Chondrocyte (in vitro differentiated cells): ENCODE measurements around the gene PNLDC1. TPM values are rescaled to one million over a fixed set of nuclear protein-coding genes. Genes with fewer than 3 reads are reported as not detected.
"Not testable (repeated sequence)": the region's sequence is repeated elsewhere in the genome, so short reads cannot be mapped to it uniquely, and the experiment has no call there.

Experiments used
- DNase-seq: peaks from one replicate; pipeline ENCODE4 v3.0.0; 2021; ENCODE audit warnings: mixed read lengths, low spot score
- H3K27ac Mint-ChIP-seq: one replicate; pipeline ENCODE4 v1.8.0; 2021; ENCODE audit warnings: mild to moderate bottlenecking, moderate library complexity, mixed read lengths; ENCODE audit not compliant: unreplicated experiment
- H3K27me3 Mint-ChIP-seq: 2 replicates; pipeline ENCODE4 v1.8.0; 2021; ENCODE audit warnings: low read depth, mixed read lengths
- H3K36me3 Mint-ChIP-seq: 2 replicates; pipeline ENCODE4 v1.8.0; 2021; ENCODE audit warnings: low read depth, mixed read lengths
- H3K4me1 Mint-ChIP-seq: 2 replicates; pipeline ENCODE4 v1.8.0; 2021; ENCODE audit warnings: low read depth, mild to moderate bottlenecking, mixed read lengths
- H3K4me3 Mint-ChIP-seq: one replicate; pipeline ENCODE4 v1.8.0; 2021; ENCODE audit warnings: mild to moderate bottlenecking, moderate library complexity, mixed read lengths; ENCODE audit not compliant: unreplicated experiment
- H3K9me3 Mint-ChIP-seq: 2 replicates; pipeline ENCODE4 v1.8.0; 2021; ENCODE audit warnings: low read depth, mixed read lengths
- total RNA-seq: library from RNA; stranded (reverse); gene quantifications from 3 replicates; pipeline ENCODE4 v1.2.1, GENCODE V29; 2021
- TF ChIP-seq, protein P1 (sequence below): fragments of 200-600 bp; sonication (generic); IDR thresholded peaks from 2 replicates; pipeline ENCODE4 v1.5.0; 2021; ENCODE audit warnings: antibody characterized with exemption, mild to moderate bottlenecking, moderate library complexity

The PNLDC1 gene
- total RNA-seq, 1 donor from 2014 or later, result not detected

DNA sequence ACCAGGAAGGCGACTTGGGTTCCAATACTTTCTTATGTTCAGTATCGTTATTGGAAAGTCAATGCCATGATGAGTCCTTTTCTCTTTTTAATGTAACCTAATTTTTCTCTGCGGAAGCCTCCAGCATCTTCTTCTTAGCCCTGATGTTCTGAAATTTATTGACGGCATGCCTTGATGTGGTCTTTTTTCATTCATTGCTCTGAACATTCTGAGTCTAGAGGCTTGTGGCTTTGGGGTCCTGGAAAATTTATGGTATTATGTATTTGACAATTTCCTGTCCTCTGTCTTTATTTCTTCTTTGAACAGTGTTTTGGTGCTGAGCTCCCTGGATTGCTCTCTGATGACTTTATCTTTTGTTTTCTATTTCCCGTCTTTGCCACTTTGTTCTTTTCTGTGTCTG is 62.0 kb downstream of the PNLDC1 start:
- TF ChIP-seq, protein P1, sequence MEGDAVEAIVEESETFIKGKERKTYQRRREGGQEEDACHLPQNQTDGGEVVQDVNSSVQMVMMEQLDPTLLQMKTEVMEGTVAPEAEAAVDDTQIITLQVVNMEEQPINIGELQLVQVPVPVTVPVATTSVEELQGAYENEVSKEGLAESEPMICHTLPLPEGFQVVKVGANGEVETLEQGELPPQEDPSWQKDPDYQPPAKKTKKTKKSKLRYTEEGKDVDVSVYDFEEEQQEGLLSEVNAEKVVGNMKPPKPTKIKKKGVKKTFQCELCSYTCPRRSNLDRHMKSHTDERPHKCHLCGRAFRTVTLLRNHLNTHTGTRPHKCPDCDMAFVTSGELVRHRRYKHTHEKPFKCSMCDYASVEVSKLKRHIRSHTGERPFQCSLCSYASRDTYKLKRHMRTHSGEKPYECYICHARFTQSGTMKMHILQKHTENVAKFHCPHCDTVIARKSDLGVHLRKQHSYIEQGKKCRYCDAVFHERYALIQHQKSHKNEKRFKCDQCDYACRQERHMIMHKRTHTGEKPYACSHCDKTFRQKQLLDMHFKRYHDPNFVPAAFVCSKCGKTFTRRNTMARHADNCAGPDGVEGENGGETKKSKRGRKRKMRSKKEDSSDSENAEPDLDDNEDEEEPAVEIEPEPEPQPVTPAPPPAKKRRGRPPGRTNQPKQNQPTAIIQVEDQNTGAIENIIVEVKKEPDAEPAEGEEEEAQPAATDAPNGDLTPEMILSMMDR, result no peak
- peaks cover 4% of the 10 kb centered on the region for H3K9me3 Mint-ChIP-seq
- H3K4me3 Mint-ChIP-seq, result no peak overlapping the region
- H3K4me1 Mint-ChIP-seq, result peaks cover 6% of the 10 kb centered on the region
- no peak for DNase-seq
- H3K27me3 Mint-ChIP-seq, result no peaks in the 10 kb centered on the region
- H3K36me3 Mint-ChIP-seq, result no peaks in the 10 kb centered on the region
- H3K27ac Mint-ChIP-seq, result no peak overlapping the region

DNA sequence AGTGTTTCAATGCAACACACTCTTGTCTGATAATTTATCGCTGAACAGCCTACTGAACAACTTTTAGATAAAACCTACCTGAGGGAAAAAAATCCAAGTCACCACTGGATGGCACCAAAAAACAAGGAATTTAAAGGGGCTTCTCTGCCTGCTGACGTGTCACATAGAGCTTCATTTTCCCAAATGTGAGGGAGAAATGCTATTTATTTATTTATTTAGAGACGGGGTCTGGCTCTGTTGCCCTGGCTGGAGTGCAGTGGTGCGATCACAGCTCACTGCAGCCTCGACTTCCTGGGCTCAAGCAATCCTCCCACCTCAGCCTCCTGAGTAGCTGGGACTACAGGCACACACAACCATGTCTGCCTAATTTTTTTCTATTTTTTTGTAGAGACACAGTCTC is 63.3 kb downstream of the PNLDC1 start:
- not testable (repeated sequence) for H3K27ac Mint-ChIP-seq, DNase-seq, H3K4me3 Mint-ChIP-seq, H3K9me3 Mint-ChIP-seq, H3K27me3 Mint-ChIP-seq, H3K36me3 Mint-ChIP-seq, H3K4me1 Mint-ChIP-seq
- TF ChIP-seq, protein P1, result peak; percentile 88

- H3K9me3 Mint-ChIP-seq, result peaks cover 5% of the 10 kb centered on the region
- DNase-seq, result no peak
- TF ChIP-seq, protein P1, result no peak
- H3K4me3 Mint-ChIP-seq, result no peak overlapping the region
- H3K4me1 Mint-ChIP-seq, result peaks cover 6% of the 10 kb centered on the region
- peaks cover 2% of the 10 kb centered on the region for H3K36me3 Mint-ChIP-seq
- no peaks in the 10 kb centered on the region for H3K27me3 Mint-ChIP-seq
- H3K27ac Mint-ChIP-seq, result no peak overlapping the region
These were observed 65.3 kb downstream of the PNLDC1 start for GRCh38 chr6:159865226-159865920.

GRCh38 chr6:159866286-159867247 is 66.5 kb downstream of the PNLDC1 start:
- no peak for DNase-seq
- H3K4me3 Mint-ChIP-seq, result no peak overlapping the region
- no peaks in the 10 kb centered on the region for H3K27me3 Mint-ChIP-seq
- no peaks in the 10 kb centered on the region for H3K4me1 Mint-ChIP-seq
- TF ChIP-seq, protein P1, result no peak
- H3K9me3 Mint-ChIP-seq, result peaks cover 5% of the 10 kb centered on the region
- H3K27ac Mint-ChIP-seq, result peak overlapping the region; percentile 37
- H3K36me3 Mint-ChIP-seq, result peaks cover 2% of the 10 kb centered on the region

Other genes starting within 250 kb of the PNLDC1 start
- 57.1 to 87.3 TPM (median 61.5 TPM) in 3 replicates for gene SOD2, start 107.0 kb upstream of the PNLDC1 start, total RNA-seq
- 65.0 to 72.3 TPM (median 65.9 TPM) in 3 replicates for gene WTAP, start 72.8 kb upstream of the PNLDC1 start, total RNA-seq
- gene ACAT2, start 38.2 kb upstream of the PNLDC1 start, total RNA-seq, result 36.0 to 43.5 TPM (median 38.4 TPM) in 3 replicates
- gene TCP1, start 10.7 kb upstream of the PNLDC1 start, total RNA-seq, result 169 to 200 TPM (median 175 TPM) in 3 replicates
- 52.2 to 70.6 TPM (median 53.1 TPM) in 3 replicates for gene MRPL18, start 9.8 kb upstream of the PNLDC1 start, total RNA-seq
- not detected in 3 replicates for gene MAS1, start 90.7 kb downstream of the PNLDC1 start, total RNA-seq
- 205 to 247 TPM (median 242 TPM) in 3 replicates for gene IGF2R, start 168.8 kb downstream of the PNLDC1 start, total RNA-seq